Ectodermal cell (in vitro differentiated cells): ENCODE data around the gene PPP2R1B.
"Not testable (repeated sequence)": the region's sequence is repeated elsewhere in the genome, so short reads cannot be mapped to it uniquely, and the experiment has no call there.

Experiments
- H3K27ac ChIP-seq: 2 replicates; pipeline ENCODE4 v1.7.0; 2013; ENCODE audit warnings: mild to moderate bottlenecking, low read depth, low read length; ENCODE audit not compliant: insufficient read depth, poor library complexity, severe bottlenecking
- H3K27me3 ChIP-seq: 2 replicates; pipeline ENCODE4 v1.7.0; 2013; ENCODE audit warnings: mild to moderate bottlenecking, low read length; ENCODE audit not compliant: insufficient read depth, control insufficient read depth, poor library complexity, severe bottlenecking
- H3K36me3 ChIP-seq: one replicate; pipeline ENCODE4 v1.7.0; 2013; ENCODE audit warnings: low read length; ENCODE audit not compliant: control insufficient read depth, insufficient read depth
- H3K4me1 ChIP-seq: one replicate; pipeline ENCODE4 v1.7.0; 2013; ENCODE audit warnings: low read length; ENCODE audit not compliant: control insufficient read depth, insufficient read depth
- H3K4me3 ChIP-seq: 2 replicates; pipeline ENCODE4 v1.7.0; 2013; ENCODE audit warnings: low read depth, low read length, control low read depth; ENCODE audit not compliant: insufficient read depth
- H3K9me3 ChIP-seq: 2 replicates; pipeline ENCODE4 v1.7.0; 2013; ENCODE audit warnings: mild to moderate bottlenecking, low read length, moderate library complexity; ENCODE audit not compliant: control insufficient read depth
- WGBS, 2 experiments: methylation state at CpG; one replicate each; pipeline ENCODE4 v1.1.7; 2013; ENCODE audit warnings: missing lambda C conversion rate in 2 of 2; 5-methylcytosine and 5-hydroxymethylcytosine counted together

PPP2R1B gene

DNA sequence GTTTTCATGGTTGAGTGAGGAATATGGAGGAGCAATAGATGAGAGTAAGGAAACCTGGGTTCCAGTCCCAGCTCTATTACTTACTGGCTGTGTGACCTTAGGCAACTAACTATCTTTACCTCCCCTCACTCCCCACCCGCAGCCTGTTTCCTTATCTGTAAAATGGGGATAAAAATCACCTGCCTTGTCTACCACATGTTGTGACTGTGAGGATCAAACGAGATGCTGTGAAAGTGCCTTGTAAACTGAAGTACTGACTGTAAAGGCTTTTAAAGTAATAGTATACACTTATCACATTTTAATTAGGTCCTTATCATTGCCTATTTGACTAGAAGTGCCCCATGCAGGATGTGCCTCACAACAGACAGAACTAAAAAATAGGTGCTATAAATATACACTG lies 18.9 kb upstream of the PPP2R1B start:
- Histone ChIP-seq H3K27ac (no peak overlapping the region), H3K27me3 (no peaks in the 10 kb centered on the region)
- WGBS, 2 experiments = 100% methylated on average over 1 of the region's 2 CpGs; no CpG with 5 or more reads in 1 of the 2 experiments

DNA sequence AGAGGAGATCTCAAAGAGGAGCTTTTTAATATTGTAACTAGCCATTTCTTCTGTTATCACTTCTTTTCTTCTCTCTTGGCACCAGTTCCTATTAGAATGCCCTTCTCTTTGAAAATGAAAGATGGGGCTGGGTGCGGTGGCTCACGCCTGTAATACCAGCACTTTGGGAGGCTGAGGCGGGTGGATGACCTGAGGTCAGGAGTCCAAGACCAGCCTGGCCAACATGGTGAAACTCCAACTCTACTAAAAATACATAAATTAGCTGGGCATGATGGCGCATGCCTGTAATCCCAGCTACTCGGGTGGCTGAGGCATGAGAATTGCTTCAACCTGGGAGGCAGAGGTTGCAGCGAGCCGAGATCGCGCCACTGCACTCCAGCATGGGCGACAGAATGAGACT lies 18.1 kb upstream of the PPP2R1B start:
- WGBS, 2 experiments = 92 to 95% methylated on average over 10 of the region's 10 CpGs

More for the DNA sequence above, 18.9 kb upstream of the PPP2R1B start:
- Histone ChIP-seq H3K9me3 (no peaks in the 10 kb centered on the region), H3K4me1 (no peaks in the 10 kb centered on the region), H3K4me3 (no peak overlapping the region), H3K36me3 (no peaks in the 10 kb centered on the region)

DNA sequence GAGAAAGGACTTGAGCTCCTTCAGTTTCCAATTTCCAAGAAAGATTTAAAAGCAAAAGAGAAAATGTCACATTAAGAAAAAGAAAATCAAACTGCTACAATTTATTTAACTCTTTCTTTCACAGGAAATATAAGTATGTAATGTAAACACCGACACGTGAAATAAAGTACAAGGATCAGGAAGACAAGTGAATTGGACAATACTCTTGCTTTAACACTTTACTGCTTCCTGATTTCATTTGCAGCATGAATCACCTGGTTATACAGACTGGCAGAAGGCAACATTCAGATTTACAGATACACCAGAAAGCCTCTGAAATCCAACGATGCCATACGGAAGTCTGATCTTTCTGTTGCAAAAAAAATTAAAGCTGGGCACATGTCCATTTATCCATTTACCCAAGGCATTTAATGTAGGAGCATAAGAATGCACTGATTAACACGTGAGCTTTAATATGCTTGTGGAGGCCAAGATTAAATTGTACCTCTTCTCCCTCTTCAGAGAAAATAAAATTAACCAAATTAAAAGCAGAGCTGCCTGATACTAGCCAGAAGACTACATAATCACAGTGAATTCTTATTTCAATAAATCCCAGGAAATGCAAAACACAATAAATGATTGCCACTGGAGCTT lies 16.0 kb upstream of the PPP2R1B start:
- Histone ChIP-seq H3K9me3 (no peaks in the 10 kb centered on the region), H3K36me3 (no peaks in the 10 kb centered on the region), H3K27ac (no peak overlapping the region), H3K4me1 (peaks cover 4% of the 10 kb centered on the region), H3K27me3 (no peaks in the 10 kb centered on the region), H3K4me3 (no peak overlapping the region)
- 97 to 98% methylated on average over 5 of the region's 5 CpGs for WGBS, 2 experiments

More for the DNA sequence above, 18.1 kb upstream of the PPP2R1B start:
- H3K4me1 ChIP-seq, H3K4me3 ChIP-seq, H3K9me3 ChIP-seq, H3K27me3 ChIP-seq, H3K36me3 ChIP-seq, H3K27ac ChIP-seq: not testable (repeated sequence)

DNA sequence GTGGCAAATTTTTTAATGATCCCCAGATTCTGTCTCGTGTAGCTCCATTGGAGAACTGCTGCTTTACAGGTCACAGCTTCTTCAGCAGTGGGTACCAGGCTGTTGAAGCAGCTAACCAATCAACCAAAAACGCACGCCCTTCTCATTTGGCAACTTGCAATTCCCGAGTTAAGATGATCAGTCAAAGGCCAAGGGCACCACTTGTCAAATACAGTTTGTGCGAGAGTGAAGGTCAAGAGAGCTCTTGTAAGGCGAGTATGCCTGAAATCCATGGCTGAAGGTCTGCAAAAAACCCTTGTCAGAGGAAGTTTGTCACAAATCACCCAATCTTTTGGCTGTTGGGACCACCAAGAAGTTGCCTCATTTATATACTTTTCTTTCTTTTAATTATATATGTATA lies 12.9 kb upstream of the PPP2R1B start:
- Histone ChIP-seq H3K36me3 (no peaks in the 10 kb centered on the region), H3K4me1 (peaks cover 4% of the 10 kb centered on the region), H3K4me3 (no peak overlapping the region), H3K9me3 (no peaks in the 10 kb centered on the region), H3K27ac (no peak overlapping the region), H3K27me3 (no peaks in the 10 kb centered on the region)
- 92 to 94% methylated on average over 6 of the region's 6 CpGs for WGBS, 2 experiments

DNA sequence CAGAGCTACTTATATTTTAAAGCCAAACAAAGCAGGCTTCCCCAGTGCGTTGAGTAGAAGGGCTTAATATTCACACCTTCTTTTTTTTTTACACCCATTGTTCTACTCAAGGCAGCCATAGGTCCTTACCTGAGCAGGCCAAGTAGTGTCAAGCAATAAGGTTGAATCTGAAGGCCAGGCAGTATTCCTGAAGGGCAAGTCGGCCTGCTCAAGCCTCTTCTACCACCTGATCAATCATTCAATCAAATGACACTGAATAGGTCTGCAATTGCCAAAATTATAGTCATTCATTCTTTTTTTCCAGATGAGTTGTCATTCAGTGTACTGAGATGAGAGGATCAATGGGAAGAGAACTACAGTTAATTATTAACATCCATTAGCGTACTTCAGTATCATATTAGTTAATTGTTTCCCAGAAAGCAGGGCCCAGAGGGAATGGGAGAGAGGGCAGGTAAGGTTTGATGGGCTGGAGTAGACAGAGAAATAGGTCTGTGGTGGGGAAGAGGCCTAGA lies 11.9 kb upstream of the PPP2R1B start:
- no peak overlapping the region for H3K27ac ChIP-seq

DNA sequence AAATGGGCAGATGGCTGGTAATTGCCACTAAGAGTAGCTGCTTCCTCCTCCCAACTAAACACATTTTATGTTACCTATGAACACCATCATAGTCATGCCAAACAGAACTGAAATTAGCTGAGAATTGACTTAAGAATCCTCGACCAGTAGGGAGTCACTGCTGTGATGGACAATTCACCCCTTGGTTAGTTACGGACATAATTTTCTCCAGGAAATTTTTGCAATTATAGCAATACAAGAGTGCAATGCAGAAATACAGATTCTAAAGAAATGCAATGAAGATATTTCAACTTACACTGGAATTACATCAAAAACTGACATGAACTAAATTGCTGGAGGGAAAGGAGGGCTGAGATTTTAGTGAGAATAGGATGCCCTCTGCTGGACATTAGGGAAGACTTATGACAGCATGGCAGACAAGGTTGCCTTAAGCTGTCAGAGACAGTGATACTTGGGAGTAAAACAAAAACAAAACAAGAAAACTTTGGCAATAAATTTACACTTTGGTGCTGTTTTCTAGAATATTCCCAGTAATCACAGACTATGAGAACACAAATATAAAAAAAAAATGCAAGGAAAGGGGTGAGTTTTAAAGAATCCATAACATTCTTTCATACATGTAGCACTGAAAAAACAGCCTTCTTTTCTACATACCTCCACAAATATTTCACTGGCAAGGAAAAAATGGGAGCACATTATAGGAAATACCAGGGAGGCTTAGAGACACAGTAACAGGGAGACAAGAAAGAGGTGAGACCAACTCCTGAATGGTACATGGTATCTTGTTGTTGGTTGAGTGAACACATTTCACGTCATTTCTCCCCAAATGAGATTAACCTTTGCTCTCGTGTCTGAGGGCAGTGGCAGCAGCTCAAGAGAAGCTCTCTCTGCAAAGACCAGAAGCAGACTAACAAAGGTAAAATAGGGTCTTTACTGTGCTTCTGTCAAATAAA lies 11.2 kb upstream of the PPP2R1B start:
- no peaks in the 10 kb centered on the region for H3K36me3 ChIP-seq
- H3K4me3 ChIP-seq = no peak overlapping the region
- H3K27ac ChIP-seq = no peak overlapping the region
- 83 to 86% methylated on average over 4 of the region's 4 CpGs for WGBS, 2 experiments
- no peaks in the 10 kb centered on the region for H3K9me3 ChIP-seq
- H3K27me3 ChIP-seq = no peaks in the 10 kb centered on the region
- H3K4me1 ChIP-seq = peaks cover 4% of the 10 kb centered on the region

More for the DNA sequence above, 11.9 kb upstream of the PPP2R1B start:
- Histone ChIP-seq H3K36me3 (no peaks in the 10 kb centered on the region), H3K4me3 (no peak overlapping the region), H3K27me3 (no peaks in the 10 kb centered on the region), H3K9me3 (no peaks in the 10 kb centered on the region), H3K4me1 (peaks cover 4% of the 10 kb centered on the region)
- WGBS, 2 experiments = 82 to 93% methylated on average over 3 of the region's 3 CpGs

DNA sequence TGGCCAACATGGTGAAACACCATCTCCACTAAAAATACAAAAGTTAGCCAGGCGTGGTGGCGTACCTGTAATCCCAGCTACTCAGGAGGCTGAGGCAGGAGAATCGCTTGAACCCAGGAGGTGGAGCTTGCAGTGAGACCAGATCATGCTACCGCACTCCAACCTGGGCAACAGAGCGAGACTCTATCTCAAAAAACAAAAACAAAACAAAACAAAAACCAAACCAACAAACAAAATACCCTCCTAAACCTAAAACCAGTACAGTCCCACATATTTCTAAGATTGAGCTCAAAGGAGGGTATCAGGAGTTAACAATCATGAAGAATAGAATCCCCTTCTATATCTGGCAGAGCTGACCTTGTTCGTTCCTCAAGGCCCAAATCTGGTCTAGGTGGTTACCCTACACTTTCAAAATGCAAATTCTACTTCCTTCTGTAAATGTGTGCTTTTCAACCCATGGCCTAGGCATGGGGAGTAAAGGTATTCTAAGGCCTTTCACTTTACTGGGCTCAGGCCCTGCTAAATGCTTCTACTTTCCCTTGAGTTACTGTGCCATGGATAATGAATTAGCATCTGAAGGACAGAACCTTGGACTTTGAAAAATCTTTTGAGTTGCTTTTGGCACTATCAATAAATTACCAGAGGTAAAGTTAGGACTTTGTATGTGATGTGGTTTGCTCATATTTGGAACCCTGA lies 10.4 kb upstream of the PPP2R1B start:
- WGBS, 2 experiments = 83 to 89% methylated on average over 6 of the region's 6 CpGs
- no peaks in the 10 kb centered on the region for H3K36me3 ChIP-seq
- no peaks in the 10 kb centered on the region for H3K9me3 ChIP-seq
- peaks cover 4% of the 10 kb centered on the region for H3K4me1 ChIP-seq
- no peak overlapping the region for H3K4me3 ChIP-seq
- no peak overlapping the region for H3K27ac ChIP-seq
- H3K27me3 ChIP-seq = no peaks in the 10 kb centered on the region

DNA sequence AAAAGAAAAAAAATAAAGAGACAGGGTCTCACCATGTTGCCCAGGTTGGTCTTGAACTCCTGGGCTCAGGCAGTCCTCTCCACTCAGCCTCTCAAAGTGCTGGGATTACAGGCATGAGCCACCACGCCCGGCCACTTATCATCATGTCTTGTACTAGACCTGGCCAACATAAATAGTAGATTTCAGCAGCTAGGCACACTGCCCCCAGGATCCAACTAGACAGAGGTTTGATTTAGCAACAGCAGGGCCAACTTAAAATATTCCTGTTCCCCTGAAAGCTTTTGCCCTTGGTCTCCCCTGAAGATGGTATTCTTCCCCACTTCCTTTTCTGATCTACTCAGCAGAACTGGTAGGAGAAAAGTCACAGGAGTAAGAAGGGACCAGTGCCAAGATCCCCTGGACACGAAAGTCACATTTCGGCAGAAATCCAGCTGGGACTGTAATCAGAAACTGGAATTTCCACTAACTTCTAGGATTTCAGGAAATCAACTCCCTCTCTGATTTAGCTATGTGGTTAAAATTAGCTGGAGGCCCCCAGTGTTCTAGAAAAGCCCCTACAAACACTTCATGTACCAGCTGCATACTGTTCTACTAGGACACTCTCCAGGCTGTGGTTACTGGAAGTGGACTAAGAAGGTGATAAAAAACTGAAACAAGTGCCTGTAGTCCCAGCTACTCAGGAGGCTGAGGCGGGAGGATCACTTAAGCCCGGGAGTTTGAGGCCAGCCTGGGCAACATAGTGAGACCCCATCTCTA lies 8.9 kb upstream of the PPP2R1B start:
- H3K4me3 ChIP-seq = no peak overlapping the region
- no peaks in the 10 kb centered on the region for H3K36me3 ChIP-seq
- peaks cover 4% of the 10 kb centered on the region for H3K4me1 ChIP-seq
- no peak overlapping the region for H3K27ac ChIP-seq
- WGBS, 2 experiments = 89 to 94% methylated on average over 6 of the region's 6 CpGs
- no peaks in the 10 kb centered on the region for H3K27me3 ChIP-seq
- H3K9me3 ChIP-seq = no peaks in the 10 kb centered on the region

DNA sequence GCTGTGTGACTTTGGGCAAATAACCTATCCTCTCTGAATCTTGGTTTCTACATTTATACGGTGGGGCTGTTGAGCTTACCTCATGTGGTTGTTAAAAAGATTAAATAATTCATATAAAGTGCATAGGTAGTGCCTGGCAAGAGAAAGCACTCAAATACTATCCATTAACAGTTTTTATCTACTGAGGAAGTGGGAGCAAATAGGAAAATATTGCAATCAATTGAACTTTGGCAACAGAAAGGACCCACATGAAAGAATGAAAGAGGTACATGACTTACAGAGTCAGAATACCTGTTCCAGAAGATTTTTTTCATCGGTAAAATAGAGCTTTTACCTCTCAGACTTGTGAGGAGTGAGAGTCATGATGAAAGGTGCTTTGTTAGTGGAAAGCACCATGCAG lies 6.3 kb upstream of the PPP2R1B start:
- H3K36me3 ChIP-seq = no peaks in the 10 kb centered on the region
- 96 to 98% methylated on average over 1 of the region's 2 CpGs for WGBS, 2 experiments

More for the DNA sequence above, 6.3 kb upstream of the PPP2R1B start:
- H3K4me1 ChIP-seq = no peaks in the 10 kb centered on the region
- H3K27ac ChIP-seq = no peak overlapping the region
- H3K9me3 ChIP-seq = no peaks in the 10 kb centered on the region
- H3K27me3 ChIP-seq = no peaks in the 10 kb centered on the region
- H3K4me3 ChIP-seq = no peak overlapping the region
